ENCODE data around the gene SQOR. TPM values are rescaled to one million over a fixed set of nuclear protein-coding genes. Genes with fewer than 3 reads are reported as not detected.

The SQOR gene
- total and polyA plus RNA-seq, 2 experiments from 2014 or later: 0.73 to 0.95 TPM

GRCh38 chr15:45669422-45669821 lies 34.6 kb downstream of the SQOR start:
- H3K4me3 ChIP-seq: no peak overlapping the region
- no peaks in the 10 kb centered on the region for H3K4me1 ChIP-seq (ENCODE audit: low read depth)
- no peaks in the 10 kb centered on the region for H3K36me3 ChIP-seq
- no peaks in the 10 kb centered on the region for H3K27me3 ChIP-seq
- no peak overlapping the region for H3K27ac ChIP-seq
- no peaks in the 10 kb centered on the region for H3K9me3 ChIP-seq (ENCODE audit: low read depth)
- no peak for DNase-seq (ENCODE audit: low read depth in 1 of 2, low spot score in 1 of 2)
- TF ChIP-seq, protein P1, sequence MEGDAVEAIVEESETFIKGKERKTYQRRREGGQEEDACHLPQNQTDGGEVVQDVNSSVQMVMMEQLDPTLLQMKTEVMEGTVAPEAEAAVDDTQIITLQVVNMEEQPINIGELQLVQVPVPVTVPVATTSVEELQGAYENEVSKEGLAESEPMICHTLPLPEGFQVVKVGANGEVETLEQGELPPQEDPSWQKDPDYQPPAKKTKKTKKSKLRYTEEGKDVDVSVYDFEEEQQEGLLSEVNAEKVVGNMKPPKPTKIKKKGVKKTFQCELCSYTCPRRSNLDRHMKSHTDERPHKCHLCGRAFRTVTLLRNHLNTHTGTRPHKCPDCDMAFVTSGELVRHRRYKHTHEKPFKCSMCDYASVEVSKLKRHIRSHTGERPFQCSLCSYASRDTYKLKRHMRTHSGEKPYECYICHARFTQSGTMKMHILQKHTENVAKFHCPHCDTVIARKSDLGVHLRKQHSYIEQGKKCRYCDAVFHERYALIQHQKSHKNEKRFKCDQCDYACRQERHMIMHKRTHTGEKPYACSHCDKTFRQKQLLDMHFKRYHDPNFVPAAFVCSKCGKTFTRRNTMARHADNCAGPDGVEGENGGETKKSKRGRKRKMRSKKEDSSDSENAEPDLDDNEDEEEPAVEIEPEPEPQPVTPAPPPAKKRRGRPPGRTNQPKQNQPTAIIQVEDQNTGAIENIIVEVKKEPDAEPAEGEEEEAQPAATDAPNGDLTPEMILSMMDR (IDR thresholded peaks at IDR 0.05; ENCODE audit: low read depth, low read length): no peak

- no peaks in the 10 kb centered on the region for H3K9me3 ChIP-seq (ENCODE audit: low read depth)
- no peak overlapping the region for H3K4me3 ChIP-seq
- H3K4me1 ChIP-seq (ENCODE audit: low read depth): no peaks in the 10 kb centered on the region
- no peak overlapping the region for H3K27ac ChIP-seq
- H3K36me3 ChIP-seq: no peaks in the 10 kb centered on the region
- TF ChIP-seq, protein P1 (IDR thresholded peaks at IDR 0.05; ENCODE audit: low read depth, low read length): no peak
- H3K27me3 ChIP-seq: no peaks in the 10 kb centered on the region
- DNase-seq (ENCODE audit: low read depth in 1 of 2, low spot score in 1 of 2): peak in 1 of 2 donors; percentile 13
These were observed 35.3 kb downstream of the SQOR start for GRCh38 chr15:45670091-45670490.

- Histone ChIP-seq H3K27ac (no peak overlapping the region), H3K27me3 (no peaks in the 10 kb centered on the region), H3K4me3 (no peak overlapping the region), H3K9me3 (ENCODE audit: low read depth) (no peaks in the 10 kb centered on the region), H3K36me3 (no peaks in the 10 kb centered on the region), H3K4me1 (ENCODE audit: low read depth) (no peaks in the 10 kb centered on the region)
- peak in 1 of 2 donors; percentile 54 for DNase-seq (ENCODE audit: low read depth in 1 of 2, low spot score in 1 of 2)
- TF ChIP-seq, protein P1 (IDR thresholded peaks at IDR 0.05; ENCODE audit: low read depth, low read length): no peak
These were observed 35.7 kb downstream of the SQOR start for GRCh38 chr15:45670511-45670910.

DNA sequence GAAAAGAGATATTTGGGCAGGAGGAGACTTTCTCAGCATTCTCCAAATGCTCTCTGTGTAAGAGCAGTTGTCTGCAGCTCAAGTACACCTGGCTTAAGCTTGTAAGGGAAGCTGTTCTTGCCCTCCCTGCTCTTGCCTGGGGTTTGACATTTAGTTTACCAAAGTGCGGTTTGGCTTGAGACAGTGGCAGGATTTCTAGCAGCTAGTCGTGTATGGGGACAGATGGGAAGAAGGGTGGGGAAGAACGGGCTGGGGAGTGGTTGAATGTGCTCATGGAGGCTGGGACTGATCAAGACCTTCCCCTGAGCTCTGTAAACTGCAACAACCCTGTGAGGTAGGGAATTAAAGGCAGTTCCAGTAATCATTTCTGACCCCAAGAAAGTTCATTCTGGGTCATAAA lies 39.8 kb downstream of the SQOR start:
- TF ChIP-seq, protein P1 (IDR thresholded peaks at IDR 0.05; ENCODE audit: low read depth, low read length): no peak
- no peak overlapping the region for H3K27ac ChIP-seq

GRCh38 chr15:45677797-45678196 lies 43.0 kb downstream of the SQOR start:
- no peak overlapping the region for H3K27ac ChIP-seq
- TF ChIP-seq, protein P1 (IDR thresholded peaks at IDR 0.05; ENCODE audit: low read depth, low read length): no peak
- no peak overlapping the region for H3K4me3 ChIP-seq
- no peaks in the 10 kb centered on the region for H3K36me3 ChIP-seq
- no peak for DNase-seq (ENCODE audit: low read depth in 1 of 2, low spot score in 1 of 2)
- H3K4me1 ChIP-seq (ENCODE audit: low read depth): no peaks in the 10 kb centered on the region
- no peaks in the 10 kb centered on the region for H3K27me3 ChIP-seq
- no peaks in the 10 kb centered on the region for H3K9me3 ChIP-seq (ENCODE audit: low read depth)

More for the DNA sequence above, 39.8 kb downstream of the SQOR start:
- H3K27me3 ChIP-seq: no peaks in the 10 kb centered on the region
- H3K36me3 ChIP-seq: no peaks in the 10 kb centered on the region
- DNase-seq (ENCODE audit: low read depth in 1 of 2, low spot score in 1 of 2): no peak
- H3K9me3 ChIP-seq (ENCODE audit: low read depth): no peaks in the 10 kb centered on the region
- no peak overlapping the region for H3K4me3 ChIP-seq
- no peaks in the 10 kb centered on the region for H3K4me1 ChIP-seq (ENCODE audit: low read depth)
